ENCODE data around the gene RAB3C.

- TF ChIP-seq POLR2A (IDR thresholded peaks at IDR 0.05; ENCODE audit: low read depth, low read length) (no peak), POLR2AphosphoS5 (IDR thresholded peaks at IDR 0.05; ENCODE audit: low read depth, low read length) (no peak)
Observed at GRCh38 chr5:58615972-58616371, 33.1 kb downstream of the RAB3C start.
